GM18858 (cell line): ENCODE measurements around the gene RAB25.
"Not testable (repeated sequence)": the region's sequence is repeated elsewhere in the genome, so short reads cannot be mapped to it uniquely, and the experiment has no call there.

Source experiments
- ATAC-seq: cut with Tn5 transposase; IDR thresholded peaks from one replicate; pipeline ENCODE4 v1.9.1; 2021; ENCODE audit not compliant: unreplicated experiment

The RAB25 gene

DNA sequence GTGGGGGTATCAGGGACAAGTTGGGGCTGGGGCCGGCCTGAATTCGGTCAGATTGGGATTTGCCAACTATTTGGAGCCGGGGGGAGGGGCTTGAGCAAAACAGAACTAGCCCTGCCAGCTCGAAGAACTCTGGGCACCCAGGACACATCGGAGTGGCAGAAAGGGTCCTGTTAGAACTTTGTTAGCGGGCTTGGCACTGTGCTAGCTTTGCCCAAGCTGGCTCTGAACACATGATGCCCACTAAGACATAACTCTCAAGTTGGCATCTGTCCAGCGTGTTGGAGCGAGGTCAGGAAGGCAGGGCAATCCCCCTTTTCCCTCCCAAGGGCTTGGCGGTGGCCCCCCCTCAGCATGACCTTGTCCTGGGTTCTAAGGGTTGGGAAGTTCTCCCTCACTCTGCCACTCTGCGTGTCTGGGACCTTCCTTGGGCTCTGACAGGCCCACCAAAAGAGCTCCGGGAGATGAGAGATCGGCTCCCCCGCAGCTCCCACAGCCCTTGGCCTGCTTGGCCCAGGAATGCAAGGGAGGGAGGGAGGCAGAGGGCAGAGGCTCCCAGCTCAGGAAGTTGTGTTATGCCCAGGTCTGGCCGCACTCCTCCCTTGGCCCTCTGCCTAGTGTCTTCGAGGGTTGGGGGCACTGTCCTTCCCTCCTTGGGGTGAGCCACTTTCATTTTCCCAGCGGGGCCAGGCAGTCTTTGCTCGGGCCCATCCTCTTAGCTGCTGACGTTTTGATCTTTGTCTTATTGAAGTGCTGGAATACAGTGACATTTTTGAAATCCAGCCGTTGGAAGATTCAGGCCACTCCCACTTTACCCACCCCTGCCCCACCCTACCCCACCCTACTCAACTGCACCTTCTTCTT is 54.8 kb downstream of the RAB25 start:
- no peak for ATAC-seq

DNA sequence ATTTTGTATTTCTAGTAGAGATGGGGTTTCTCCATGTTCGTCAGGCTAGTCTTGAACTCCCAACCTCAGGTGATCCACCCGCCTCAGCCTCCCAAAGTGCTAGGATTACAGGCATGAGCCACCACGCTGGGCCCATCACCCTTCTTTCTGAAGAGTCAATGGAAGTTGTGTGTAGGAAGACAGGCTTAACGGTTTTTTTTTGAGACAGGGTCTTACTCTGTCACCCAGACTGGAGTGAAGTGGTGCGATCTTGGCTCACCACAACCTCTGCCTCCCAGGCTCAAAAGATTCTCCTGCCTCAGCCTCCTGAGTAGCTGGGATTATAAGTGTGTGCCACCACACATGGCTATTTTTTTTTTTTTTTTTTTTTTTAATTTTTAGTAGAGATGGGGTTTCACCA is 55.8 kb downstream of the RAB25 start:
- ATAC-seq = not testable (repeated sequence)

- no peak for ATAC-seq
These were observed 56.6 kb downstream of the RAB25 start for GRCh38 chr1:156117414-156118176.

DNA sequence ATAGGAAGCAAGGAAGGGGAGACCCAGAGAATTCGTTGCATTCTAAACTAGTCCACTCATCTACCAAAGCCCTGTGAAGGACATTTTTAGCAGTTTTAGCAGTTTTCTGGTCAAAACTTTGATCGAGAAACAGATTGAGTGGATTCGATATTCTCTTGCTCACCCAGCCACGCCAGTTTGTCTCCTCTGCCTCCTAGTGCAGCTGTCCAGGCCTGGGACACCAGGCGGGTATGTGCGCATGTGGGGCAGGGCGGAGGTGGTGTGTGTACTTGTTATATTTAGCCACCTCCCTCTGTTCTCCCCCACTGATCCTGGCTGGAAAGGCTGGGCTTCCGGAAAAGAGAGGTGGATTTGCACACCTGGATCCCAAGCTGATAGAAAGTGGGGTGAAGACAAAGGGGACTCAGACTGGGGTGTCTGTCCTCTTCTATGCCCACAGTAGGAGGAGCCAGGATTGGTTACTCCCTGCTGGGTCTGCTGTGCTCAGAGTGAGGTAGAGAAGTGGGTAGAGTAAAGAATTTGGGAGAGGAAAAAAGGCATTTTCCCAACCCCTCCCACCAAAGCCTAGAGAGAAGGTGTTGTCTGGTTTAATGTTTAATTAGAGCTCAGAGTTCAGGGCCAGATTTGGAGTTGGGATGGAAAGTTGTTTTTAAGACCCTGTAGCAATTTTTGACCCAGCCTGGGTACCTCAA is 57.4 kb downstream of the RAB25 start:
- ATAC-seq = no peak

GRCh38 chr1:156119503-156120209 is 58.7 kb downstream of the RAB25 start:
- ATAC-seq = no peak
